H9 (cell line): ENCODE measurements around the gene HOMER3. TPM values are rescaled to one million over a fixed set of nuclear protein-coding genes. Genes with fewer than 3 reads are reported as not detected.

Source experiments
- DNase-seq: peaks from one replicate; pipeline ENCODE4 v3.0.0-alpha.2; 2017
- H2AFZ ChIP-seq: one replicate; pipeline ENCODE4 v1.6.1; 2013; ENCODE audit warnings: mild to moderate bottlenecking, low read length, control low read depth, moderate library complexity
- H2AK5ac ChIP-seq: 2 replicates; pipeline ENCODE4 v1.6.1; 2013; ENCODE audit warnings: low read length, control low read depth, mixed read lengths; ENCODE audit not compliant: insufficient read length
- H2BK120ac ChIP-seq: one replicate; pipeline ENCODE4 v1.6.1; 2013; ENCODE audit warnings: low read depth, mild to moderate bottlenecking, low read length, control low read depth, inconsistent platforms; ENCODE audit not compliant: poor library complexity, severe bottlenecking
- H2BK12ac ChIP-seq: 2 replicates; pipeline ENCODE4 v1.6.1; 2013; ENCODE audit warnings: low read length, control low read depth, mixed read lengths, low read depth; ENCODE audit not compliant: insufficient read length
- H2BK15ac ChIP-seq: 2 replicates; pipeline ENCODE4 v1.6.1; 2013; ENCODE audit warnings: low read depth, low read length, control low read depth
- H2BK20ac ChIP-seq: one replicate; pipeline ENCODE4 v1.6.1; 2013; ENCODE audit warnings: low read depth, mild to moderate bottlenecking, low read length, control low read depth, inconsistent platforms; ENCODE audit not compliant: poor library complexity, severe bottlenecking
- H2BK5ac ChIP-seq: 2 replicates; pipeline ENCODE4 v1.6.1; 2013; ENCODE audit warnings: low read length, control low read depth, mixed read lengths; ENCODE audit not compliant: insufficient read length
- H3K14ac ChIP-seq: 2 replicates; pipeline ENCODE4 v1.6.1; 2013; ENCODE audit warnings: low read length, control low read depth; ENCODE audit not compliant: insufficient read depth
- H3K18ac ChIP-seq: 2 replicates; pipeline ENCODE4 v1.6.1; 2013; ENCODE audit warnings: low read depth, mild to moderate bottlenecking, mixed read lengths, low read length, control low read depth; ENCODE audit not compliant: insufficient read length
- H3K23ac ChIP-seq: 2 replicates; pipeline ENCODE4 v1.6.1; 2013; ENCODE audit warnings: low read length, control low read depth, mixed read lengths, low read depth; ENCODE audit not compliant: insufficient read length
- H3K23me2 ChIP-seq: 2 replicates; pipeline ENCODE4 v1.6.1; 2013; ENCODE audit warnings: low read depth, mild to moderate bottlenecking, mixed read lengths, low read length, control low read depth; ENCODE audit not compliant: insufficient read length, poor library complexity, severe bottlenecking
- H3K27ac ChIP-seq: 2 replicates; pipeline ENCODE4 v1.5.1; 2013; ENCODE audit warnings: low read length, control low read depth, mixed read lengths, low read depth; ENCODE audit not compliant: insufficient read length
- H3K27me3 ChIP-seq: 2 replicates; pipeline ENCODE4 v1.6.1; 2013; ENCODE audit warnings: low read length, control low read depth, inconsistent platforms; ENCODE audit not compliant: insufficient read depth
- H3K4ac ChIP-seq: 2 replicates; pipeline ENCODE4 v1.6.1; 2013; ENCODE audit warnings: low read depth, mild to moderate bottlenecking, control low read depth, inconsistent platforms, low read length, moderate library complexity
- H3K4me1 ChIP-seq: 2 replicates; pipeline ENCODE4 v1.6.1; 2013; ENCODE audit warnings: low read length, control low read depth, inconsistent platforms; ENCODE audit not compliant: insufficient read depth
- H3K4me2 ChIP-seq: 2 replicates; pipeline ENCODE4 v1.6.1; 2013; ENCODE audit warnings: low read length, control low read depth, mixed read lengths; ENCODE audit not compliant: insufficient read length, insufficient read depth
- H3K56ac ChIP-seq: 2 replicates; pipeline ENCODE4 v1.6.1; 2013; ENCODE audit warnings: low read depth, mild to moderate bottlenecking, mixed read lengths, low read length, control low read depth; ENCODE audit not compliant: insufficient read length
- H3K79me1 ChIP-seq: 2 replicates; pipeline ENCODE4 v1.6.1; 2013; ENCODE audit warnings: low read depth, mild to moderate bottlenecking, moderate library complexity, low read length, control low read depth, inconsistent platforms; ENCODE audit not compliant: insufficient read depth, poor library complexity, severe bottlenecking
- H3K79me2 ChIP-seq: 2 replicates; pipeline ENCODE4 v1.6.1; 2013; ENCODE audit warnings: low read length, control low read depth, inconsistent platforms; ENCODE audit not compliant: insufficient read depth
- H3K9ac ChIP-seq: 2 replicates; pipeline ENCODE4 v1.6.1; 2013; ENCODE audit warnings: low read length, control low read depth, mixed read lengths; ENCODE audit not compliant: insufficient read length; ENCODE audit errors: extremely low read depth
- H3K9me3 ChIP-seq: one replicate; pipeline ENCODE4 v1.6.1; 2013; ENCODE audit warnings: low read depth, low read length, inconsistent platforms; ENCODE audit not compliant: control insufficient read depth
- H3T11ph ChIP-seq: one replicate; pipeline ENCODE4 v1.6.1; 2013; ENCODE audit warnings: mild to moderate bottlenecking, low read length, control low read depth, inconsistent platforms
- H4K20me1 ChIP-seq: one replicate; pipeline ENCODE4 v1.6.1; 2013; ENCODE audit not compliant: control insufficient read depth, insufficient read length, insufficient read depth
- H4K5ac ChIP-seq: 2 replicates; pipeline ENCODE4 v1.6.1; 2013; ENCODE audit warnings: low read depth, mild to moderate bottlenecking, mixed read lengths, low read length, control low read depth; ENCODE audit not compliant: insufficient read length
- H4K8ac ChIP-seq: replicated peaks from 2 replicates; pipeline ENCODE4 v1.6.1; 2013; ENCODE audit warnings: low read length, control low read depth, mixed read lengths, low read depth; ENCODE audit not compliant: insufficient read length
- H4K91ac ChIP-seq: 2 replicates; pipeline ENCODE4 v1.6.1; 2013; ENCODE audit warnings: low read depth, mild to moderate bottlenecking, moderate library complexity, mixed read lengths, low read length, control low read depth; ENCODE audit not compliant: insufficient read length
- H3K27ac Mint-ChIP-seq, 3 experiments: 2 replicates in 2 of 3; 3 replicates in 1 of 3; pipeline ENCODE4 v1.8.0; 2020 to 2021; ENCODE audit warnings: mixed read lengths in 3 of 3, mild to moderate bottlenecking in 1 of 3, moderate library complexity in 1 of 3
- H3K27me3 Mint-ChIP-seq: 2 replicates; pipeline ENCODE4 v1.8.0; 2021; ENCODE audit warnings: low read depth, mild to moderate bottlenecking, moderate library complexity, mixed read lengths
- H3K36me3 Mint-ChIP-seq, 3 experiments: 2 replicates in 2 of 3; 3 replicates in 1 of 3; pipeline ENCODE4 v1.8.0; 2020 to 2021; ENCODE audit warnings: low read depth in 3 of 3, mixed read lengths in 3 of 3; ENCODE audit not compliant: insufficient read depth in 1 of 3
- H3K4me1 Mint-ChIP-seq, 2 experiments: 2 replicates each; pipeline ENCODE4 v1.8.0; 2020; ENCODE audit warnings: mixed read lengths in 2 of 2
- H3K4me3 Mint-ChIP-seq, 2 experiments: 2 replicates in 1 of 2; 3 replicates in 1 of 2; pipeline ENCODE4 v1.8.0; 2020 to 2021; ENCODE audit warnings: mild to moderate bottlenecking in 2 of 2, mixed read lengths in 2 of 2, moderate library complexity in 1 of 2
- H3K9me3 Mint-ChIP-seq, 2 experiments: 2 replicates in 1 of 2; 3 replicates in 1 of 2; pipeline ENCODE4 v1.8.0; 2020; ENCODE audit warnings: mild to moderate bottlenecking in 2 of 2, mixed read lengths in 2 of 2, moderate library complexity in 1 of 2
- WGBS: extraction: QIAGEN DNeasy Blood & Tissue Kit; methylation state at CpG from one replicate; pipeline ENCODE4 v1.1.7; 2013; ENCODE audit warnings: missing lambda C conversion rate, low lambda C conversion rate, mixed read lengths; ENCODE audit not compliant: insufficient read length; ENCODE audit errors: extremely low coverage; 5-methylcytosine and 5-hydroxymethylcytosine counted together
- total RNA-seq: library from RNA; stranded (reverse); gene quantifications from 2 replicates; pipeline ENCODE4 v1.2.1, GENCODE V29; 2021
- TF ChIP-seq, protein P1 (sequence below): fragments of 200-600 bp; sonication (generic); conservative IDR thresholded peaks from 3 replicates; pipeline ENCODE4 v1.8.0; 2021; ENCODE audit warnings: antibody characterized with exemption, mild to moderate bottlenecking

HOMER3 gene
- total RNA-seq, 1 experiment from 2014 or later, result 20.2 TPM

DNA sequence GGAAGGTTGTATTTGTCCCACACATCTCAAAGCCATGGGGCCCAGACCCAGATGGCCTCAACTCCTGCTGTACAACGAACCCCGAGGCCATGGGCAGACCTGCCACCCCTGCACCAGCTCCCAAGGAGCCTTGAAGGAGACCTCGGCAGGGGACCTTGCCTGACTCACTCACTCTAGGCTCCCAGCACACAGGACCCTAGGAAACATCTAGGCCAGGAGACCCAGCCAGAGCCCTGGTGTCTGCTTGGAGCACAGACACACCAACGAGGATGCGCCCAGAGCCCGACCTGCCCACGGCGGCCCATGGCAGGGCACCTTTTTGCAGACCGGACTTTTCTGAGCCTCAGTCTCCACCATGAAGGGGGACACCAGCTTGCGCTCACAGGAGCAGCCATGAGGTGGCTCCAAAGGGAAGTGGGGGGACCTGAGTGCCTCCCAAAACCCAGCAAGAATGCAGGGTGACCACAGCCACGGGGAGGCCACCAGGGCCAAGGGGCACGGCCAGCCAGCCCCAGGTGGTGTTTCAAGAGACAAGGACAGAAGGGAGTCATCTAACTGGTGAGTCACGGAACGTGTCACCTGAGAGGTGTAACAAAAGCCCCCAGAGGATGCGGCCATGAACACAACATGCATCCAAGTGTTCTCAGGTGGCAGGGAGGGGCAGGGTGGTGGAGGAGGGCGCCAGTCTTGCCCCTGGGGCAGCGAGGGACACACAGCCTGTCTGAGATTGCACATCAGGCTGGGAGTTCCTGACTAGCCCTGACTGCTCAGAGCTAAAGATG lies 40.1 kb downstream of the HOMER3 start:
- H3K9me3 Mint-ChIP-seq, result no peaks in the 10 kb centered on the region; a peak in 1 of 5 replicates

More for the DNA sequence above, 40.1 kb downstream of the HOMER3 start:
- DNase-seq, result no peak
- H3K4me1 ChIP-seq, result no peaks in the 10 kb centered on the region
- H3K27me3 ChIP-seq, result no peaks in the 10 kb centered on the region; the same call in 1 of the 2 replicates
- H3K18ac ChIP-seq, result no peak overlapping the region
- no peak overlapping the region for H2AK5ac ChIP-seq
- no peak overlapping the region for H3K27ac ChIP-seq
- WGBS, result no CpG with 5 or more reads among the region's 17 CpGs
- no peak overlapping the region for H3K4ac ChIP-seq
- no peak overlapping the region for H2AFZ ChIP-seq
- H3K79me1 ChIP-seq, result no peaks in the 10 kb centered on the region
- no peak overlapping the region for H3K4me2 ChIP-seq
- H3K4me3 Mint-ChIP-seq, result no peak overlapping the region
- H4K20me1 ChIP-seq, result no peaks in the 10 kb centered on the region
- H3K56ac ChIP-seq, result no peak overlapping the region
- no peak overlapping the region for H4K8ac ChIP-seq
- H3K23me2 ChIP-seq, result no peaks in the 10 kb centered on the region
- no peak overlapping the region for H2BK15ac ChIP-seq
- no peak overlapping the region for H3T11ph ChIP-seq
- H3K9ac ChIP-seq, result no peak overlapping the region
- no peaks in the 10 kb centered on the region for H3K9me3 ChIP-seq
- no peak overlapping the region for H4K5ac ChIP-seq
- no peak overlapping the region for H3K23ac ChIP-seq
- 0 out of 4 replicates have a peak, but pooled peaks cover 0 to 2% of the 10 kb centered on the region in 2 experiments for H3K4me1 Mint-ChIP-seq
- H2BK120ac ChIP-seq, result no peak overlapping the region
- H2BK5ac ChIP-seq, result no peak overlapping the region
- H3K27ac Mint-ChIP-seq, result no peak overlapping the region
- TF ChIP-seq, protein P1, sequence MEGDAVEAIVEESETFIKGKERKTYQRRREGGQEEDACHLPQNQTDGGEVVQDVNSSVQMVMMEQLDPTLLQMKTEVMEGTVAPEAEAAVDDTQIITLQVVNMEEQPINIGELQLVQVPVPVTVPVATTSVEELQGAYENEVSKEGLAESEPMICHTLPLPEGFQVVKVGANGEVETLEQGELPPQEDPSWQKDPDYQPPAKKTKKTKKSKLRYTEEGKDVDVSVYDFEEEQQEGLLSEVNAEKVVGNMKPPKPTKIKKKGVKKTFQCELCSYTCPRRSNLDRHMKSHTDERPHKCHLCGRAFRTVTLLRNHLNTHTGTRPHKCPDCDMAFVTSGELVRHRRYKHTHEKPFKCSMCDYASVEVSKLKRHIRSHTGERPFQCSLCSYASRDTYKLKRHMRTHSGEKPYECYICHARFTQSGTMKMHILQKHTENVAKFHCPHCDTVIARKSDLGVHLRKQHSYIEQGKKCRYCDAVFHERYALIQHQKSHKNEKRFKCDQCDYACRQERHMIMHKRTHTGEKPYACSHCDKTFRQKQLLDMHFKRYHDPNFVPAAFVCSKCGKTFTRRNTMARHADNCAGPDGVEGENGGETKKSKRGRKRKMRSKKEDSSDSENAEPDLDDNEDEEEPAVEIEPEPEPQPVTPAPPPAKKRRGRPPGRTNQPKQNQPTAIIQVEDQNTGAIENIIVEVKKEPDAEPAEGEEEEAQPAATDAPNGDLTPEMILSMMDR, result no peak
- no peak overlapping the region for H2BK12ac ChIP-seq
- H4K91ac ChIP-seq, result no peak overlapping the region
- H3K14ac ChIP-seq, result no peak overlapping the region
- H3K36me3 Mint-ChIP-seq, result peaks cover 1 to 19% (median 11%) of the 10 kb centered on the region in 3 experiments; a peak in 6 of 7 replicates
- H2BK20ac ChIP-seq, result no peak overlapping the region
- peaks cover 17% of the 10 kb centered on the region for H3K27me3 Mint-ChIP-seq
- no peaks in the 10 kb centered on the region for H3K79me2 ChIP-seq
